Liver (tissue), 9 donors: ENCODE data around the gene OR14K1. TPM values are rescaled to one million over a fixed set of nuclear protein-coding genes. Genes with fewer than 3 reads are reported as not detected.
"Not testable (repeated sequence)": the region's sequence is repeated elsewhere in the genome, so short reads cannot be mapped to it uniquely, and the experiment has no call there.

Source experiments
- DNase-seq: peaks from one replicate; pipeline ENCODE4 v3.0.0-alpha.2; 2017; ENCODE audit warnings: low spot score
- H3K27ac ChIP-seq, 2 donors: one replicate each; pipeline ENCODE4 v1.7.0; 2013; ENCODE audit warnings: inconsistent platforms in 2 of 2, low read length in 2 of 2, control low read depth in 1 of 2, low read depth in 1 of 2, mild to moderate bottlenecking in 1 of 2
- H3K27me3 ChIP-seq, 4 donors: one replicate each; pipeline versions ENCODE4 v1.6.1 to v1.7.0; 2013; ENCODE audit warnings: low read length in 3 of 4, inconsistent platforms in 1 of 4, mild to moderate bottlenecking in 1 of 4, moderate library complexity in 1 of 4; ENCODE audit not compliant: control insufficient read depth in 4 of 4, insufficient read depth in 4 of 4
- H3K36me3 ChIP-seq, 4 donors: one replicate each; pipeline versions ENCODE4 v1.6.1 to v1.7.0; 2013; ENCODE audit warnings: low read length in 3 of 4, mild to moderate bottlenecking in 3 of 4, low read depth in 1 of 4, moderate library complexity in 1 of 4; ENCODE audit not compliant: control insufficient read depth in 4 of 4, insufficient read depth in 3 of 4
- H3K4me1 ChIP-seq, 4 donors: one replicate each; pipeline versions ENCODE4 v1.6.1 to v1.7.0; 2013; ENCODE audit warnings: low read length in 3 of 4, mild to moderate bottlenecking in 3 of 4, moderate library complexity in 1 of 4; ENCODE audit not compliant: control insufficient read depth in 4 of 4, insufficient read depth in 4 of 4
- H3K4me3 ChIP-seq, 3 donors: one replicate each; pipeline versions ENCODE4 v1.6.1 to v1.7.0; 2013; ENCODE audit warnings: low read length in 3 of 3, control low read depth in 1 of 3, low read depth in 1 of 3, mild to moderate bottlenecking in 1 of 3
- H3K9ac ChIP-seq, 2 donors: one replicate each; pipeline ENCODE4 v1.7.0; 2013; ENCODE audit warnings: low read length in 2 of 2, mild to moderate bottlenecking in 2 of 2, moderate library complexity in 2 of 2, control low read depth in 1 of 2, low read depth in 1 of 2
- H3K9me3 ChIP-seq, 4 donors: one replicate each; pipeline versions ENCODE4 v1.6.1 to v1.7.0; 2013; ENCODE audit warnings: low read length in 3 of 4; ENCODE audit not compliant: control insufficient read depth in 4 of 4
- EGR1 ChIP-seq, 2 donors: IDR thresholded peaks; 2 replicates each; pipeline ENCODE4 v1.6.1; 2016 to 2018; ENCODE audit warnings: antibody characterized with exemption in 2 of 2, low read depth in 2 of 2
- FOXA1 ChIP-seq: IDR thresholded peaks from 2 replicates; pipeline ENCODE4 v1.6.1; 2016; ENCODE audit warnings: antibody characterized with exemption
- FOXA2 ChIP-seq: IDR thresholded peaks from 2 replicates; pipeline ENCODE4 v1.6.1; 2016; ENCODE audit warnings: antibody characterized with exemption
- JUND ChIP-seq, 2 donors: IDR thresholded peaks; 2 replicates each; pipeline ENCODE4 v1.6.1; 2016; ENCODE audit warnings: antibody characterized with exemption in 2 of 2
- SP1 ChIP-seq: IDR thresholded peaks from 2 replicates; pipeline ENCODE4 v1.6.1; 2018; ENCODE audit warnings: antibody characterized with exemption, mild to moderate bottlenecking
- YY1 ChIP-seq: IDR thresholded peaks from 2 replicates; pipeline ENCODE4 v1.6.1; 2016; ENCODE audit warnings: antibody characterized with exemption, mild to moderate bottlenecking
- ZBTB33 ChIP-seq: IDR thresholded peaks from 2 replicates; pipeline ENCODE4 v1.6.1; 2016; ENCODE audit warnings: antibody characterized with exemption
- WGBS: extraction: QIAGEN DNeasy Blood & Tissue Kit; methylation state at CpG from one replicate; pipeline ENCODE4 v1.1.7; 2013; 5-methylcytosine and 5-hydroxymethylcytosine counted together
- polyA plus RNA-seq, 2 donors: library from polyadenylated mRNA; stranded (reverse) in 1 of 2; unstranded in 1 of 2; fragments of 200-250 nt in 1 of 2; fragments of >200 nt in 1 of 2; fragmentation: Nextera tagmentation in 1 of 2; extraction: Ambion mirVana in 1 of 2; gene quantifications; one replicate each; pipeline versions ENCODE4 v1.2.1 to v1.2.3, GENCODE V29; 2013 to 2015
- total RNA-seq, 2 donors: library from RNA; depleted of rRNA; stranded (reverse); fragments of >200 nt; gene quantifications; one replicate each; pipeline ENCODE4 v1.2.3, GENCODE V29; 2014
- TF ChIP-seq, protein P1 (sequence below): fragments of 150-350 bp; IDR thresholded peaks from 2 replicates; pipeline ENCODE4 v1.5.1; 2017; ENCODE audit warnings: improper control_type of control experiment, low read depth, low read length; ENCODE audit not compliant: missing input control
- donor health status: healthy.
- donor health status: healthy.
- donor health status: healthy.
- donor health status: healthy.
- donor health status: healthy.

Gene OR14K1
- total and polyA plus RNA-seq, 4 donors: not detected

GRCh38 chr1:247721222-247721621 lies 17.2 kb upstream of the OR14K1 start:
- H3K36me3 ChIP-seq: no peaks in the 10 kb centered on the region

GRCh38 chr1:247740721-247741120 lies 2.3 kb downstream of the OR14K1 start:
- H3K27me3 ChIP-seq: peaks cover 0 to 3% (median 0%) of the 10 kb centered on the region in 4 donors
- DNase-seq: no peak
- H3K9me3 ChIP-seq: no peaks in the 10 kb centered on the region
- no peaks in the 10 kb centered on the region for H3K4me1 ChIP-seq
- TF ChIP-seq YY1: no peak
- no peak for TF ChIP-seq EGR1 (IDR thresholded peaks at IDR 0.05; ENCODE audit: low read depth in 2 of 2)
- no peak for TF ChIP-seq FOXA2
- TF ChIP-seq SP1: no peak
- TF ChIP-seq JUND (IDR thresholded peaks at IDR 0.05): no peak
- no peak overlapping the region for H3K4me3 ChIP-seq
- no peak overlapping the region for H3K27ac ChIP-seq
- no peak overlapping the region for H3K9ac ChIP-seq
- WGBS: 77% methylated on average over 2 of the region's 2 CpGs
- no peaks in the 10 kb centered on the region for H3K36me3 ChIP-seq

More at GRCh38 chr1:247721222-247721621, 17.2 kb upstream of the OR14K1 start:
- no peak overlapping the region for H3K27ac ChIP-seq
- H3K4me3 ChIP-seq: no peak overlapping the region
- 78% methylated on average over 4 of the region's 4 CpGs for WGBS
- H3K4me1 ChIP-seq: no peaks in the 10 kb centered on the region
- peaks cover 0 to 4% (median 0%) of the 10 kb centered on the region in 4 donors for H3K9me3 ChIP-seq
- no peaks in the 10 kb centered on the region for H3K27me3 ChIP-seq
- DNase-seq: no peak
- no peak overlapping the region for H3K9ac ChIP-seq
- TF ChIP-seq YY1 (no peak), JUND (IDR thresholded peaks at IDR 0.05) (no peak), FOXA1 (no peak), ZBTB33 (no peak)
- TF ChIP-seq, protein P1, sequence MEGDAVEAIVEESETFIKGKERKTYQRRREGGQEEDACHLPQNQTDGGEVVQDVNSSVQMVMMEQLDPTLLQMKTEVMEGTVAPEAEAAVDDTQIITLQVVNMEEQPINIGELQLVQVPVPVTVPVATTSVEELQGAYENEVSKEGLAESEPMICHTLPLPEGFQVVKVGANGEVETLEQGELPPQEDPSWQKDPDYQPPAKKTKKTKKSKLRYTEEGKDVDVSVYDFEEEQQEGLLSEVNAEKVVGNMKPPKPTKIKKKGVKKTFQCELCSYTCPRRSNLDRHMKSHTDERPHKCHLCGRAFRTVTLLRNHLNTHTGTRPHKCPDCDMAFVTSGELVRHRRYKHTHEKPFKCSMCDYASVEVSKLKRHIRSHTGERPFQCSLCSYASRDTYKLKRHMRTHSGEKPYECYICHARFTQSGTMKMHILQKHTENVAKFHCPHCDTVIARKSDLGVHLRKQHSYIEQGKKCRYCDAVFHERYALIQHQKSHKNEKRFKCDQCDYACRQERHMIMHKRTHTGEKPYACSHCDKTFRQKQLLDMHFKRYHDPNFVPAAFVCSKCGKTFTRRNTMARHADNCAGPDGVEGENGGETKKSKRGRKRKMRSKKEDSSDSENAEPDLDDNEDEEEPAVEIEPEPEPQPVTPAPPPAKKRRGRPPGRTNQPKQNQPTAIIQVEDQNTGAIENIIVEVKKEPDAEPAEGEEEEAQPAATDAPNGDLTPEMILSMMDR: no peak

- H3K9me3 ChIP-seq: no peaks in the 10 kb centered on the region
- peaks cover 0 to 3% (median 0%) of the 10 kb centered on the region in 4 donors for H3K27me3 ChIP-seq
- no peak overlapping the region for H3K27ac ChIP-seq
- no peaks in the 10 kb centered on the region for H3K36me3 ChIP-seq
- 68% methylated on average over 5 of the region's 5 CpGs for WGBS
- no peak for TF ChIP-seq EGR1 (IDR thresholded peaks at IDR 0.05; ENCODE audit: low read depth in 2 of 2)
- no peak overlapping the region for H3K4me3 ChIP-seq
- no peaks in the 10 kb centered on the region for H3K4me1 ChIP-seq
- H3K9ac ChIP-seq: no peak overlapping the region
- DNase-seq: no peak
Observed at GRCh38 chr1:247741756-247742155, 3.3 kb downstream of the OR14K1 start.

GRCh38 chr1:247742215-247742760 lies 3.9 kb downstream of the OR14K1 start:
- H3K9ac ChIP-seq, H3K4me3 ChIP-seq, H3K27ac ChIP-seq, H3K9me3 ChIP-seq, H3K27me3 ChIP-seq, H3K36me3 ChIP-seq, H3K4me1 ChIP-seq, DNase-seq: not testable (repeated sequence)
- WGBS: 57% methylated on average over 3 of the region's 3 CpGs
